Measurements from ENCODE around the gene POC1B.

The POC1B gene

DNA sequence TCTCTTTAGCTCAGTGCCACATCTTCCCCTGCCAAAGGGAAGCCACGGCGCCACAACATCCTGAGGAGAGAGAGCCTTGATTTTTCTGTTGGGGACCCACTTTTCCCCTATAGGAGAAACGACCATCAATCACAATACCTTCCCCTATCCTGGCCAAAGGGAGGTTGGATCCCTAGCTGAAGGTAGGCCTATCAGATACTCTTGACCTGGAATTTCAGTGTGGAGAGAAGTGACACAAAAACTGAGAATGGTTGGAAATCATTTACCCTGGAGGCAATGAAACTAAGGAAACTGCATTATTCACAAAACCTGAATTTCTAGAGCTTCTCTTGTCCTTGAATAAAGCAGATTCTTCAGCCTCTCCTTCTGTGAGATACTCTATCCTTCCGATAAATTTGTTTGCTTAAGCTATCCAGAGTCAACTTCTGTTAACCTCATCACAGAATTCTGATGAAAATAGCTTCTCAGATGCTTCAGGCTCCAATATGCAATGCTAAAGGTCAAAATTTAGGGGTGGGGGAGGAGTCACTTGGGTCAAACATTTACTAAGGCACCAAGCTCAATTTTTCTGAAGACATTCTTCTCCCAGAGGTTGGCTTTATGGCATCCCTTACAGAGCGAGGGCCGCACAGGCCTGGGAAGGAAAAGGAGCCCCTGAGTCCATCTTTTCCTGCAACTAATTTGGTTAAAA, 146.6 kb downstream of the POC1B start:
- no peak overlapping the region for H3K27ac ChIP-seq
- no peak overlapping the region for H3K4me3 ChIP-seq (ENCODE audit: low read depth in 1 of 2, low read length in 1 of 2)
- peaks cover 20 to 26% of the 10 kb centered on the region in 2 experiments for H3K4me1 ChIP-seq (ENCODE audit: control insufficient read depth in 1 of 2, insufficient read depth in 1 of 2, low read depth in 1 of 2, low read length in 1 of 2)
- no peaks in the 10 kb centered on the region for H3K9me3 ChIP-seq
- H3K27me3 ChIP-seq, result no peaks in the 10 kb centered on the region
- no peaks in the 10 kb centered on the region for H3K36me3 ChIP-seq
- TF ChIP-seq, protein P1, sequence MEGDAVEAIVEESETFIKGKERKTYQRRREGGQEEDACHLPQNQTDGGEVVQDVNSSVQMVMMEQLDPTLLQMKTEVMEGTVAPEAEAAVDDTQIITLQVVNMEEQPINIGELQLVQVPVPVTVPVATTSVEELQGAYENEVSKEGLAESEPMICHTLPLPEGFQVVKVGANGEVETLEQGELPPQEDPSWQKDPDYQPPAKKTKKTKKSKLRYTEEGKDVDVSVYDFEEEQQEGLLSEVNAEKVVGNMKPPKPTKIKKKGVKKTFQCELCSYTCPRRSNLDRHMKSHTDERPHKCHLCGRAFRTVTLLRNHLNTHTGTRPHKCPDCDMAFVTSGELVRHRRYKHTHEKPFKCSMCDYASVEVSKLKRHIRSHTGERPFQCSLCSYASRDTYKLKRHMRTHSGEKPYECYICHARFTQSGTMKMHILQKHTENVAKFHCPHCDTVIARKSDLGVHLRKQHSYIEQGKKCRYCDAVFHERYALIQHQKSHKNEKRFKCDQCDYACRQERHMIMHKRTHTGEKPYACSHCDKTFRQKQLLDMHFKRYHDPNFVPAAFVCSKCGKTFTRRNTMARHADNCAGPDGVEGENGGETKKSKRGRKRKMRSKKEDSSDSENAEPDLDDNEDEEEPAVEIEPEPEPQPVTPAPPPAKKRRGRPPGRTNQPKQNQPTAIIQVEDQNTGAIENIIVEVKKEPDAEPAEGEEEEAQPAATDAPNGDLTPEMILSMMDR (IDR thresholded peaks at IDR 0.05), result no peak

DNA sequence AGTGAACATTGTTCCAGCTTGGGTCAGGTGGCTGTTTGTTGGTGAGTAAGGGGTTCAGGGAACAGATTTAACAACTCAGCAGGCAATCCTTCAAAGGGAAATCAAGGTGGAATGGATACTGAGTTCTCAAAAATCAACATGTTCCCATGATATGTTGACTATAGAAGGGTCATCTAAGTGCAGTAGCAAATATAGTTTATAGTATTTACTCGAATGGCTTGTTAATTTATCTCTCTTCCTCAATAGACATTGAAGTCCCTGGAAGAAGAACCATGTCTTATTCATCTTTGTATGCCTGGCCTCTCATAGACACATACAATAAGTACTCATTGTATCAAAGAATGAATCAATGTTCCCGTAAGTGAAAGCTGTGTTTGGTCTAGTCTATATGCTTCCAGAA, 149.0 kb downstream of the POC1B start:
- Histone ChIP-seq H3K27me3 (no peaks in the 10 kb centered on the region), H3K27ac (no peak overlapping the region), H3K36me3 (no peaks in the 10 kb centered on the region), H3K4me3 (ENCODE audit: low read depth in 1 of 2, low read length in 1 of 2) (no peak overlapping the region), H3K4me1 (ENCODE audit: control insufficient read depth in 1 of 2, insufficient read depth in 1 of 2, low read depth in 1 of 2, low read length in 1 of 2) (peaks cover 0 to 1% of the 10 kb centered on the region in 2 experiments), H3K9me3 (no peaks in the 10 kb centered on the region)
- TF ChIP-seq, protein P1 (IDR thresholded peaks at IDR 0.05), result no peak

DNA sequence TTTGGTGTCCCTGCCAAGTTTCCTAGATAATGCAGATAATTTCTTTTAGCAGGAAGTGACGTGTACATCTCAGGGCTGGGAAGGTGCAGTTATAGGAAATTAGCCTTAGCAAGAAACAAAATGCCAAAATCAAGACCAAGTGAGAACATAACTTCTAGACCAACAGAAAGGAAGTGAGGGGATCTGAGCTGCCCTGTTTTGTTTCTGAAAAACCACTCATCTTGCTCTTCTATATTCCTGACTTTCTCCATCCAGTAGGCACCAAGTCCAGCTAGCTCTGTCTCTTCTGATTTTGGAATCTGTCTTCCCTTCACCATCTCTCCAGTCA, 149.7 kb downstream of the POC1B start:
- H3K27ac ChIP-seq, result no peak overlapping the region
- H3K4me1 ChIP-seq (ENCODE audit: control insufficient read depth in 1 of 2, insufficient read depth in 1 of 2, low read depth in 1 of 2, low read length in 1 of 2), result no peaks in the 10 kb centered on the region
- H3K27me3 ChIP-seq, result no peaks in the 10 kb centered on the region
- H3K36me3 ChIP-seq, result no peaks in the 10 kb centered on the region
- H3K4me3 ChIP-seq (ENCODE audit: low read depth in 1 of 2, low read length in 1 of 2), result no peak overlapping the region
- TF ChIP-seq, protein P1 (IDR thresholded peaks at IDR 0.05), result no peak
- no peaks in the 10 kb centered on the region for H3K9me3 ChIP-seq

DNA sequence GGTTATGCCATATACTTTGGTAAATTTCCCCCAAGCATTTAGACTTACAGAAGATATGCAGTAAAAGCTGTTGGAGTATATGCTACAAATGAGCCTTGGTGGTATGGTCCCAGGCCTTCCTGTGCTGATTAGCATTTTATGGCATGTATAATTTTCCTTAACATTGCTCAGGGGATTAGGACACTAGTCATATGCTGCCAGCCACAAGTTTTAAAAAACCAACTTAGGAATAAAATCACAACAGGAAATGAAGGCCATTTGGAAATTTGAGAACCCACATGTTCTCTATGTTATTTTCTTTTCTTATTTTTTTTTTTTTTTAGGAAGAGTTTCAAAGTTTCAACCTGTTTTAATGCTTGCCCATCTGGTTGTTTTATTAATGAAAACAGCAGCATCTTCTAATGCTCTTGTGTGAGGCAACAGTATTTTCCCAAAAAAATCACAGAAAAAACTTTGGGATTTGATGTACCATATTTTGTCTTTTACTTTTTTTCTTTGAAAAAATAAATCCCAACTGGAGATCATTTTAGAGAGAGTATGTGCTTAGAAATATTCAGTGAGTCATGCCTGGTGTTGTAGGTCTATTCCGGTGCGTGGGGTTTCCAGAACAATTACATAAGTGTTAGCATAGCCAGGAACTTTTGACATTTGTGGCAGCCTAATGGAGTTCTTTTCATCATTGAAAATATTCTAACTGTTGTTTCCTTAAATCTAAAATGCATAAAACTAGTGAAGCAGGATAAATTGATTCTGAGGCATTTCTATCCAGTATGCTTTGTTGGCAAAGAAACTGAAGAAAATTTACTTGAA, 151.9 kb downstream of the POC1B start:
- TF ChIP-seq, protein P1 (IDR thresholded peaks at IDR 0.05), result no peak
- H3K4me1 ChIP-seq (ENCODE audit: control insufficient read depth in 1 of 2, insufficient read depth in 1 of 2, low read depth in 1 of 2, low read length in 1 of 2), result peaks cover 4 to 9% of the 10 kb centered on the region in 2 experiments
- no peaks in the 10 kb centered on the region for H3K27me3 ChIP-seq
- H3K4me3 ChIP-seq (ENCODE audit: low read depth in 1 of 2, low read length in 1 of 2), result no peak overlapping the region
- H3K9me3 ChIP-seq, result no peaks in the 10 kb centered on the region
- H3K27ac ChIP-seq, result no peak overlapping the region
- no peaks in the 10 kb centered on the region for H3K36me3 ChIP-seq

DNA sequence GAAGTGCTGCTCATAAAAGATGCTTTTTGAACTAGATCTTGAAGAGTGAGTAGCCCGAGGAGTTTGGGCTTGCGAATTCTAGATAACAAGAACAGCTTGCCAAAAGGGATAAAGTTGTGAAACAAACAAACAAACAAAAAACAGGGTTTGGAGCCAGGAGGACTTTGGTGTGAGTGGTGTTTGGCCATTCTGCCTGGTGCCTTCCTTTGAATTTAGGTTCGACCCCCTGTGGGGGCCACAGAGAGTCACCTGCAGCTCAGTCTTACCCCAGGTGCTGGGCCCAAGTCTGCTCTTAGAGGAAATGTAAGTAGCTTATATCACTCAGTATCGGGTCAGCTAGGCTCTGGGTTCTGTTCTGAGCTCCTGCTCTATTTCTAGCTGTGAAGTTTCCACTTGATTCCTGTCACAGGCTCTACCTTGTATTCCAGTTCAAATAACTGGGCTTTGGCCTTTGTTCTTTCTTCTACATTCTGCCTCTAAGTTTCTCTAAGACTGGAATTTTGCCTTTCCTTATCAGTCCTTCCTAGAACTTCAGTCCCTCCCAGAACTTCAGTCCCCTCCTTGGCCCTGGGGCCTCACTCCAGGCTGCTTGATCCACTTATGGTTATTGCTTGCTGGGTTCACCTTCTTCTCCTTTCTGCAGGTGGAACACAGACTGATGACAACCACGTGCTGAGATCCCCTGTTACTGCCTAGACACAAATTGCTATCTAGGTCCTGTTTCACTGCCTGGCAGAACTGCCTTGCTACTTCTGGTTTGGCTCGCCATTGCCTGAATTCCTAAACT, 153.1 kb downstream of the POC1B start:
- Histone ChIP-seq H3K36me3 (no peaks in the 10 kb centered on the region), H3K4me1 (ENCODE audit: control insufficient read depth in 1 of 2, insufficient read depth in 1 of 2, low read depth in 1 of 2, low read length in 1 of 2) (peaks cover 4 to 9% of the 10 kb centered on the region in 2 experiments), H3K4me3 (ENCODE audit: low read depth in 1 of 2, low read length in 1 of 2) (no peak overlapping the region), H3K9me3 (no peaks in the 10 kb centered on the region), H3K27me3 (no peaks in the 10 kb centered on the region), H3K27ac (no peak overlapping the region)
- TF ChIP-seq, protein P1 (IDR thresholded peaks at IDR 0.05), result no peak
